Coronary artery (tissue), 2 donors: ENCODE data around the gene JAZF1.

Experiments
- DNase-seq: peaks from one replicate; pipeline ENCODE4 v3.0.0-alpha.2; 2017; ENCODE audit warnings: low spot score
- H3K27ac ChIP-seq, 2 donors: fragments of 200-600 bp; sonication (generic); one replicate each; pipeline ENCODE4 v1.5.1; 2016 to 2019
- H3K4me3 ChIP-seq: fragments of 200-600 bp; sonication (generic); 2 replicates; pipeline ENCODE4 v1.5.1; 2016; ENCODE audit warnings: mild to moderate bottlenecking, moderate library complexity
- TF ChIP-seq, protein P1 (sequence below): fragments of 200-600 bp; sonication (generic); IDR thresholded peaks from one replicate; pipeline ENCODE4 v1.5.1; 2019; ENCODE audit warnings: antibody characterized with exemption

JAZF1 gene

GRCh38 chr7:27965650-27966049 is 214.9 kb downstream of the JAZF1 start:
- H3K4me3 ChIP-seq, result no peak overlapping the region
- TF ChIP-seq, protein P1, sequence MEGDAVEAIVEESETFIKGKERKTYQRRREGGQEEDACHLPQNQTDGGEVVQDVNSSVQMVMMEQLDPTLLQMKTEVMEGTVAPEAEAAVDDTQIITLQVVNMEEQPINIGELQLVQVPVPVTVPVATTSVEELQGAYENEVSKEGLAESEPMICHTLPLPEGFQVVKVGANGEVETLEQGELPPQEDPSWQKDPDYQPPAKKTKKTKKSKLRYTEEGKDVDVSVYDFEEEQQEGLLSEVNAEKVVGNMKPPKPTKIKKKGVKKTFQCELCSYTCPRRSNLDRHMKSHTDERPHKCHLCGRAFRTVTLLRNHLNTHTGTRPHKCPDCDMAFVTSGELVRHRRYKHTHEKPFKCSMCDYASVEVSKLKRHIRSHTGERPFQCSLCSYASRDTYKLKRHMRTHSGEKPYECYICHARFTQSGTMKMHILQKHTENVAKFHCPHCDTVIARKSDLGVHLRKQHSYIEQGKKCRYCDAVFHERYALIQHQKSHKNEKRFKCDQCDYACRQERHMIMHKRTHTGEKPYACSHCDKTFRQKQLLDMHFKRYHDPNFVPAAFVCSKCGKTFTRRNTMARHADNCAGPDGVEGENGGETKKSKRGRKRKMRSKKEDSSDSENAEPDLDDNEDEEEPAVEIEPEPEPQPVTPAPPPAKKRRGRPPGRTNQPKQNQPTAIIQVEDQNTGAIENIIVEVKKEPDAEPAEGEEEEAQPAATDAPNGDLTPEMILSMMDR, result no peak
- DNase-seq, result no peak
- H3K27ac ChIP-seq, result no peak overlapping the region

- no peak overlapping the region for H3K4me3 ChIP-seq
- H3K27ac ChIP-seq, result no peak overlapping the region
- DNase-seq, result no peak
- TF ChIP-seq, protein P1, result no peak
Measured at GRCh38 chr7:27964820-27965219, 215.8 kb downstream of the JAZF1 start.

- TF ChIP-seq, protein P1, result no peak
- no peak overlapping the region for H3K4me3 ChIP-seq
- DNase-seq, result no peak
- no peak overlapping the region for H3K27ac ChIP-seq
Measured at GRCh38 chr7:27963056-27963455, 217.5 kb downstream of the JAZF1 start.

DNA sequence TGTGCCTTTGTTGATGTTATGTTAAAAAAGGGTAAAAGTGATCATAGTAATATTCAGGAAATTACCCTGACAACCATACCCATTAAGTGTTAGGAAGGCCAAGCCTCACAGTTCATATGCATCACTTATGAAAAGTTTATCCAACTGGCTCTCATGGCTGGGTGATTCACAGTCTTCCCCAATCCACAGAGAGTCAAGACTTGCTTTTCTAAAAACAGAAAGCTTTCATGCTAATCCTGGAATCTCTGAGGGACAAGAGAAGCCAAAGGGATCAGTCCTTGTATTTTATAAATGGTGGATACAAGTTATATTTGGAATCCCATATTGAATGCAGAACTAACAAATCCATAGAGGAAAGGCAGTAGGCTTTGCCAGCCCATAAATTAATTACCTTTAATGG is 218.3 kb downstream of the JAZF1 start:
- DNase-seq, result no peak
- H3K4me3 ChIP-seq, result no peak overlapping the region
- TF ChIP-seq, protein P1, result no peak
- no peak overlapping the region for H3K27ac ChIP-seq

DNA sequence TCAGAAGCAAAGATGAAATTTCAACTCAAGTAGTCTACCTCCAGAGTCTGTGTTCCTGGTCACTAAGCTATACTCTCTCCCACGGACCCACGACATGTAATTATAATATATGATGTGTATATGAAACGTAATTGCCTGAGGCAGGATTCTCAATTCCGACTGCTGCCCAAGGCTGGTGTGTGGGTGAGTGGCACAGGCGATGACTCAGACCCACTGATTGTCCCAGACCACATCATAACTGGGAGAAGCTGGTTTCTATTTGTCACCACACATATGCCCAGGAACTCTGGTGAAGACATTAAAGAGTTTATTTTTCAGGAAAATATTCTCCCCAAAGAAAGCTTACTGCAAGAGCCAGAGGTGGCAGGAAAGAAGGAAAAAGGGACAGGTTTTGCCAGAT is 219.3 kb downstream of the JAZF1 start:
- DNase-seq, result no peak
- no peak overlapping the region for H3K27ac ChIP-seq
- H3K4me3 ChIP-seq, result no peak overlapping the region
- TF ChIP-seq, protein P1, result no peak

- no peak overlapping the region for H3K27ac ChIP-seq
- no peak for DNase-seq
- TF ChIP-seq, protein P1, result no peak
- H3K4me3 ChIP-seq, result no peak overlapping the region
Measured at GRCh38 chr7:27960415-27960814, 220.2 kb downstream of the JAZF1 start.

DNA sequence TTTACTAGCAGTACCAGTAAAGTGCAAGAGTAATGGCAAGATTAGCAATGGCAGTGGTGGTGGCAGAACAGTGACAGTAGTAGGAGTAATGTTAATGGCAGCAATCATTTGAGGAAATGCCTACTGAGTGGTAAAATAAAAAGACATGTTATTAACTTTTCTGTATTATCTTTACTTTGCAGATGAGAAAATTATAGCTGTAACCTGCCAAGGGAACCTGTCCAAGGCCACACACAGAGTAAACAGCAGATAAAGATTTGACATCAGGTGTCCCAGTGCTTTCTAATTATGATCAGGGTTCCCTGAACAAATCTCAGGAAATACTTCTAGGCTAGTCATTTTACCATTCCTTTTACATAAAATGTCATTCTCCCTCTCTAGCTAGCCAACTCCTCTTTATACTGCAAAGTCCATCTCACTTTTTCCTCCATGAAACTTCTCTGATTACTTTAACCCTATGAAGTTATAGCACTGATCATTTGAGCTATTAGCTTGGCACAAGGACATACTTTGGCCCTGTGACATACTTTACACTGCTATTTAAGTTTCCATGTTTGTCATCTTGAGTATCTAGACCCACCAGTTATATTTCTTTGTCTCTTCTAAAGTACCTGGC is 221.6 kb downstream of the JAZF1 start:
- Histone ChIP-seq H3K4me3 (no peak overlapping the region), H3K27ac (no peak overlapping the region)
- DNase-seq, result no peak
- TF ChIP-seq, protein P1, result no peak
